ENCODE results near the gene NOC2L. TPM values are rescaled to one million over a fixed set of nuclear protein-coding genes. Genes with fewer than 3 reads are reported as not detected.

Gene NOC2L
- total RNA-seq, 4 donors from 2014 or later = 31.9 to 39.8 (median 34.6) TPM

GRCh38 chr1:931380-932172, 27.5 kb downstream of the NOC2L start:
- intact Hi-C loops (cut with DNase I) = no loop called here
- no peak for DNase-seq
- Histone ChIP-seq H3K9me3 (no peaks in the 10 kb centered on the region), H3K27me3 (no peaks in the 10 kb centered on the region), H3K27ac (no peak overlapping the region), H3K4me1 (peaks cover 9 to 34% of the 10 kb centered on the region in 2 donors), H3K36me3 (no peaks in the 10 kb centered on the region), H3K4me3 (replicated peaks in 1 of 3) (no peak overlapping the region)
- WGBS, 2 donors = 61 to 73% methylated on average over 15 of the region's 15 CpGs
- TF ChIP-seq POLR2A (IDR thresholded peaks at IDR 0.05) (no peak), CTCF (IDR thresholded peaks at IDR 0.05) (no peak)

- Histone ChIP-seq H3K4me1 (peaks cover 11 to 33% of the 10 kb centered on the region in 2 donors), H3K36me3 (no peaks in the 10 kb centered on the region), H3K4me3 (replicated peaks in 1 of 3) (no peak overlapping the region), H3K27ac (no peak overlapping the region), H3K27me3 (peaks cover 2% of the 10 kb centered on the region), H3K9me3 (no peaks in the 10 kb centered on the region)
- intact Hi-C loops (cut with DNase I) = no loop called here
- WGBS, 2 donors = 86% methylated on average over 8 of the region's 18 CpGs; no CpG with 5 or more reads in 1 of the 2 donors
- TF ChIP-seq CTCF (IDR thresholded peaks at IDR 0.05) (no peak), POLR2A (IDR thresholded peaks at IDR 0.05) (no peak)
- DNase-seq = no peak
These were observed 28.4 kb downstream of the NOC2L start for GRCh38 chr1:930633-931138.

GRCh38 chr1:929712-930632, 29.1 kb downstream of the NOC2L start:
- WGBS, 2 donors = 85 to 86% methylated on average over 23 to 27 of the region's 40 CpGs
- H3K27me3 ChIP-seq = peaks cover 6% of the 10 kb centered on the region
- intact Hi-C loops (cut with DNase I) = no loop called here

GRCh38 chr1:928825-929661, 30.0 kb downstream of the NOC2L start:
- Histone ChIP-seq H3K4me1 (peaks cover 11 to 27% of the 10 kb centered on the region in 2 donors), H3K4me3 (replicated peaks in 1 of 3) (no peak overlapping the region), H3K27me3 (peaks cover 6% of the 10 kb centered on the region), H3K36me3 (no peaks in the 10 kb centered on the region), H3K9me3 (no peaks in the 10 kb centered on the region), H3K27ac (no peak overlapping the region)
- 74 to 75% methylated on average over 38 of the region's 40 CpGs for WGBS, 2 donors
- no peak for DNase-seq
- TF ChIP-seq POLR2A (IDR thresholded peaks at IDR 0.05) (no peak), CTCF (IDR thresholded peaks at IDR 0.05) (no peak)
- intact Hi-C loops (cut with DNase I) = no loop called here

More at GRCh38 chr1:929712-930632, 29.1 kb downstream of the NOC2L start:
- no peak for DNase-seq
- H3K4me1 ChIP-seq = peaks cover 11 to 29% of the 10 kb centered on the region in 2 donors
- H3K27ac ChIP-seq = no peak overlapping the region
- H3K4me3 ChIP-seq (replicated peaks in 1 of 3) = no peak overlapping the region
- H3K9me3 ChIP-seq = no peaks in the 10 kb centered on the region
- no peak for TF ChIP-seq CTCF (IDR thresholded peaks at IDR 0.05)
- TF ChIP-seq POLR2A (IDR thresholded peaks at IDR 0.05) = no peak
- no peaks in the 10 kb centered on the region for H3K36me3 ChIP-seq

Data from thyroid gland (tissue), 4 donors.